ENCODE results near the gene ANKS1A.
"Not testable (repeated sequence)": the region's sequence is repeated elsewhere in the genome, so short reads cannot be mapped to it uniquely, and the experiment has no call there.

Gene ANKS1A

GRCh38 chr6:34917626-34918285 is 28.7 kb downstream of the ANKS1A start:
- DNase-seq (ENCODE audit: low read depth, low spot score), result no peak

- no peak for DNase-seq (ENCODE audit: low read depth, low spot score)
Observed at GRCh38 chr6:34919651-34920050, 30.6 kb downstream of the ANKS1A start.

GRCh38 chr6:34920097-34920496 is 31.0 kb downstream of the ANKS1A start:
- DNase-seq (ENCODE audit: low read depth, low spot score), result no peak

- peak; percentile 11 for DNase-seq (ENCODE audit: low read depth, low spot score)
Observed at GRCh38 chr6:34922177-34922663, 33.2 kb downstream of the ANKS1A start.

GRCh38 chr6:34924831-34925625 is 36.0 kb downstream of the ANKS1A start:
- no peak for DNase-seq (ENCODE audit: low read depth, low spot score)

GRCh38 chr6:34926655-34927054 is 37.6 kb downstream of the ANKS1A start:
- no peak for DNase-seq (ENCODE audit: low read depth, low spot score)

- no peak for DNase-seq (ENCODE audit: low read depth, low spot score)
Observed at GRCh38 chr6:34928220-34928619, 39.2 kb downstream of the ANKS1A start.

- no peak for DNase-seq (ENCODE audit: low read depth, low spot score)
Observed at GRCh38 chr6:34928695-34929094, 39.6 kb downstream of the ANKS1A start.

GRCh38 chr6:34929241-34929978 is 40.4 kb downstream of the ANKS1A start:
- DNase-seq (ENCODE audit: low read depth, low spot score), result no peak

- no peak for DNase-seq (ENCODE audit: low read depth, low spot score)
Observed at GRCh38 chr6:34930221-34930620, 41.2 kb downstream of the ANKS1A start.

GRCh38 chr6:34932202-34932601 is 43.1 kb downstream of the ANKS1A start:
- DNase-seq (ENCODE audit: low read depth, low spot score), result not testable (repeated sequence)

- no peak for DNase-seq (ENCODE audit: low read depth, low spot score)
Observed at GRCh38 chr6:34934516-34934915, 45.5 kb downstream of the ANKS1A start.

GRCh38 chr6:34938268-34938667 is 49.2 kb downstream of the ANKS1A start:
- no peak for DNase-seq (ENCODE audit: low read depth, low spot score)

- DNase-seq (ENCODE audit: low read depth, low spot score), result no peak
Observed at GRCh38 chr6:34940030-34940434, 51.0 kb downstream of the ANKS1A start.

- DNase-seq (ENCODE audit: low read depth, low spot score), result no peak
Observed at GRCh38 chr6:34941421-34941820, 52.4 kb downstream of the ANKS1A start.

GRCh38 chr6:34945317-34945716 is 56.3 kb downstream of the ANKS1A start:
- DNase-seq (ENCODE audit: low read depth, low spot score), result no peak

- no peak for DNase-seq (ENCODE audit: low read depth, low spot score)
Observed at GRCh38 chr6:34947561-34947960, 58.5 kb downstream of the ANKS1A start.

- no peak for DNase-seq (ENCODE audit: low read depth, low spot score)
Observed at GRCh38 chr6:34949636-34950035, 60.6 kb downstream of the ANKS1A start.

- no peak for DNase-seq (ENCODE audit: low read depth, low spot score)
Observed at GRCh38 chr6:34950849-34951248, 61.8 kb downstream of the ANKS1A start.

GRCh38 chr6:34951731-34952130 is 62.7 kb downstream of the ANKS1A start:
- no peak for DNase-seq (ENCODE audit: low read depth, low spot score)

- peak; percentile 21 for DNase-seq (ENCODE audit: low read depth, low spot score)
Observed at GRCh38 chr6:34953061-34954025, 64.3 kb downstream of the ANKS1A start.

Data from brain pericyte (primary cell).